Panc1 (cell line): ENCODE measurements around the gene TAPBP. TPM values are rescaled to one million over a fixed set of nuclear protein-coding genes. Genes with fewer than 3 reads are reported as not detected.

Source experiments
- ATAC-seq: fragments of 200-7000 bp; cut with Tn5 transposase; 2 replicates; pipeline ENCODE4 v1.9.1; 2020; ENCODE audit warnings: mild to moderate bottlenecking, moderate library complexity
- BruUV-seq: library from RNA; stranded (reverse); fragments of 400-500 nt; replicated peaks from 2 replicates; lab custom pipeline; 2021; lab: Mats Ljungman, UMichigan
- CTCF ChIA-PET: fragments of 300-600 bp; sonication (Branson Sonifier 250); formaldehyde crosslinking; loops from one replicate; lab custom pipeline; 2022; ENCODE audit warnings: antibody characterized with exemption; lab: Charles Lee
- POLR2A ChIA-PET: fragments of 300-600 bp; sonication (Branson Sonifier 250); formaldehyde crosslinking; loops from one replicate; lab custom pipeline; 2022; ENCODE audit warnings: antibody characterized with exemption; lab: Charles Lee
- DNase-seq: peaks from one replicate; pipeline ENCODE4 v3.0.0-alpha.2; 2010; ENCODE audit warnings: low read depth, low spot score
- H3K27ac ChIP-seq: 2 replicates; pipeline ENCODE4 v1.5.1; 2011; ENCODE audit warnings: mild to moderate bottlenecking, low read length, inconsistent platforms
- H3K27me3 ChIP-seq: fragments of 200-500 bp; sonication (Bioruptor generic); 2 replicates; pipeline ENCODE4 v1.6.0; 2014; ENCODE audit warnings: low read length, inconsistent platforms; ENCODE audit not compliant: control insufficient read depth, insufficient read depth
- H3K36me3 ChIP-seq: fragments of 200-500 bp; sonication (Bioruptor generic); 2 replicates; pipeline ENCODE4 v1.5.1; 2014; ENCODE audit warnings: inconsistent platforms, mild to moderate bottlenecking, low read length, moderate library complexity; ENCODE audit not compliant: control insufficient read depth, insufficient read depth
- H3K4me1 ChIP-seq: 2 replicates; pipeline ENCODE4 v1.5.1; 2011; ENCODE audit warnings: inconsistent platforms, mild to moderate bottlenecking, low read length, moderate library complexity; ENCODE audit not compliant: control insufficient read depth, insufficient read depth
- H3K4me3 ChIP-seq, 2 experiments: 2 replicates each; pipeline ENCODE4 v1.5.1; 2011 to 2012; ENCODE audit warnings: low read depth in 2 of 2, low read length in 2 of 2, mild to moderate bottlenecking in 2 of 2, inconsistent platforms in 1 of 2, moderate library complexity in 1 of 2
- H3K9me3 ChIP-seq: fragments of 200-500 bp; sonication (Bioruptor generic); 2 replicates; pipeline ENCODE4 v1.5.1; 2014; ENCODE audit warnings: low read depth, mild to moderate bottlenecking, inconsistent platforms, low read length, moderate library complexity; ENCODE audit not compliant: control insufficient read depth, insufficient read depth
- POLR2AphosphoS5 ChIP-seq: IDR thresholded peaks from 2 replicates; pipeline ENCODE4 v1.6.1; 2012; ENCODE audit warnings: mild to moderate bottlenecking, low read depth, low read length, moderate library complexity
- REST ChIP-seq, 2 experiments: IDR thresholded peaks; 2 replicates each; pipeline ENCODE4 v1.6.1; 2011 to 2012; ENCODE audit warnings: low read depth in 2 of 2, control low read depth in 1 of 2, low read length in 1 of 2, mild to moderate bottlenecking in 1 of 2, moderate library complexity in 1 of 2; ENCODE audit not compliant: insufficient read depth in 1 of 2
- SIN3A ChIP-seq: IDR thresholded peaks from 2 replicates; pipeline ENCODE4 v1.6.1; 2012; ENCODE audit warnings: low read depth, mild to moderate bottlenecking, low read length, moderate library complexity, borderline replicate concordance; ENCODE audit not compliant: insufficient read depth
- in situ Hi-C: cut with HindIII; loops from 2 replicates; pipeline ENCODE4 v1.10.0; 2016; ENCODE audit warnings: low sequenced_read_pairs, low pct_unique_long_range_greater_than_20kb
- intact Hi-C: fragments of 100-400 bp; cut with micrococcal nuclease; formaldehyde crosslinking; loops from one replicate; pipeline ENCODE4 v1.10.0; 2022; ENCODE audit not compliant: unreplicated experiment
- total RNA-seq: library from RNA; stranded (reverse); gene quantifications from one replicate; pipeline ENCODE4 v1.2.1, GENCODE V29; 2021; ENCODE audit not compliant: unreplicated experiment
- TF ChIP-seq, protein P1 (sequence below): fragments of 450-650 bp; IDR thresholded peaks from 2 replicates; pipeline ENCODE4 v1.5.1; 2017; ENCODE audit warnings: mild to moderate bottlenecking

TAPBP gene
- total RNA-seq, 1 experiment from 2014 or later, result 246 TPM

GRCh38 chr6:33324125-33324524 is 10.2 kb upstream of the TAPBP start:
- H3K4me1 ChIP-seq, result peaks cover 34% of the 10 kb centered on the region
- ATAC-seq (no peak), DNase-seq (no peak)
- no peaks in the 10 kb centered on the region for H3K9me3 ChIP-seq
- POLR2A ChIA-PET, result interaction anchor here (0.6 kb wide), 1 partner anchor 102 kb away, joined by 6 read pairs; no protein-coding TSS in a partner anchor
- H3K4me3 ChIP-seq, result peak overlapping the region; percentile 65 to 81
- CTCF ChIA-PET, result no interaction called here
- TF ChIP-seq POLR2AphosphoS5 (no peak), REST (IDR thresholded peaks at IDR 0.05; ENCODE audit: insufficient read depth in 1 of 2, low read depth in 2 of 2, low read length in 1 of 2) (no peak)
- H3K36me3 ChIP-seq, result peaks cover 13% of the 10 kb centered on the region
- H3K27me3 ChIP-seq, result no peaks in the 10 kb centered on the region
- in situ Hi-C loops, result no loop called here
- intact Hi-C loops, result no loop called here
- no TSS peak for BruUV-seq
- H3K27ac ChIP-seq, result peak overlapping the region; percentile 89

DNA sequence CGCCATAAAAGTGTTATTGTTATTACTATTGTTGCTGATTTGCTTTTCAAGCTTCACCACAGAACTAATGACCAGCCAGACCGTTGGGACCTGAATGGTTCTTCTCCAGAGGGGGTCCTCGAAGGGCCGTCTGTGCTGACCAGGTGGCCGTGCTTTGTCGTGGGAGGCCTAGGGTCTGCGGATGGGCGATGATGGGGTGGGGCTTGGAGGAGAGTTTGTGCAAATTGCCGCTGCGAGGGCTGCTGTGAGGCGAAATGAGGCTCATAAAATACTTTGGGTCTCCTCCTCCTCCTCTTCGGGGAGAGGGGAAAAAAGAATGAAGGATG is 9.7 kb upstream of the TAPBP start:
- ATAC-seq, result no peak
- POLR2A ChIA-PET, result no interaction called here
- Histone ChIP-seq H3K9me3 (no peaks in the 10 kb centered on the region), H3K27ac (peak overlapping the region; percentile 89), H3K36me3 (peaks cover 16% of the 10 kb centered on the region), H3K4me3 (peak overlapping the region; percentile 65 to 81), H3K27me3 (no peaks in the 10 kb centered on the region), H3K4me1 (peaks cover 40% of the 10 kb centered on the region)
- DNase-seq, result no peak
- intact Hi-C loops (no loop called here), in situ Hi-C loops (no loop called here)
- CTCF ChIA-PET, result no interaction called here
- no TSS peak for BruUV-seq
- no peak for TF ChIP-seq SIN3A
- TF ChIP-seq, protein P1, sequence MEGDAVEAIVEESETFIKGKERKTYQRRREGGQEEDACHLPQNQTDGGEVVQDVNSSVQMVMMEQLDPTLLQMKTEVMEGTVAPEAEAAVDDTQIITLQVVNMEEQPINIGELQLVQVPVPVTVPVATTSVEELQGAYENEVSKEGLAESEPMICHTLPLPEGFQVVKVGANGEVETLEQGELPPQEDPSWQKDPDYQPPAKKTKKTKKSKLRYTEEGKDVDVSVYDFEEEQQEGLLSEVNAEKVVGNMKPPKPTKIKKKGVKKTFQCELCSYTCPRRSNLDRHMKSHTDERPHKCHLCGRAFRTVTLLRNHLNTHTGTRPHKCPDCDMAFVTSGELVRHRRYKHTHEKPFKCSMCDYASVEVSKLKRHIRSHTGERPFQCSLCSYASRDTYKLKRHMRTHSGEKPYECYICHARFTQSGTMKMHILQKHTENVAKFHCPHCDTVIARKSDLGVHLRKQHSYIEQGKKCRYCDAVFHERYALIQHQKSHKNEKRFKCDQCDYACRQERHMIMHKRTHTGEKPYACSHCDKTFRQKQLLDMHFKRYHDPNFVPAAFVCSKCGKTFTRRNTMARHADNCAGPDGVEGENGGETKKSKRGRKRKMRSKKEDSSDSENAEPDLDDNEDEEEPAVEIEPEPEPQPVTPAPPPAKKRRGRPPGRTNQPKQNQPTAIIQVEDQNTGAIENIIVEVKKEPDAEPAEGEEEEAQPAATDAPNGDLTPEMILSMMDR, result no peak
- TF ChIP-seq POLR2AphosphoS5, result no peak
- peak in 1 of 2 experiments; percentile 46; a peak in 1 of 4 replicates for TF ChIP-seq REST (IDR thresholded peaks at IDR 0.05; ENCODE audit: insufficient read depth in 1 of 2, low read depth in 2 of 2, low read length in 1 of 2)
